Measurements from ENCODE around the gene LECT2.

GRCh38 chr5:135930029-135930948, 24.5 kb downstream of the LECT2 start:
- no peak for TF ChIP-seq CTCF (conservative IDR thresholded peaks at IDR 0.05; ENCODE audit: low read length)
- TF ChIP-seq EZH2phosphoT487 (IDR thresholded peaks at IDR 0.05; ENCODE audit: borderline replicate concordance, low read depth, low read length), result no peak
